Thymus (tissue), 11 donors: ENCODE results near the gene CREBZF. TPM values are rescaled to one million over a fixed set of nuclear protein-coding genes. Genes with fewer than 3 reads are reported as not detected.
"Not testable (repeated sequence)": the region's sequence is repeated elsewhere in the genome, so short reads cannot be mapped to it uniquely, and the experiment has no call there.

ENCODE experiments used
- DNase-seq, 9 donors: peaks; one replicate each; pipeline ENCODE4 v3.0.0-alpha.2; 2013; ENCODE audit warnings: low spot score in 9 of 9, low read depth in 6 of 9, missing footprints in 1 of 9
- H3K27ac ChIP-seq, 2 donors: one replicate each; pipeline ENCODE4 v1.5.1; 2013; ENCODE audit warnings: control low read depth in 1 of 2, low read depth in 1 of 2, low read length in 1 of 2, mild to moderate bottlenecking in 1 of 2, moderate library complexity in 1 of 2
- H3K27me3 ChIP-seq, 2 donors: one replicate each; pipeline ENCODE4 v1.5.1; 2013; ENCODE audit warnings: low read length in 1 of 2; ENCODE audit not compliant: control insufficient read depth in 2 of 2, insufficient read depth in 1 of 2
- H3K36me3 ChIP-seq, 2 donors: one replicate each; pipeline ENCODE4 v1.5.1; 2013; ENCODE audit warnings: low read length in 1 of 2, mild to moderate bottlenecking in 1 of 2, moderate library complexity in 1 of 2; ENCODE audit not compliant: control insufficient read depth in 2 of 2, insufficient read depth in 2 of 2
- H3K4me1 ChIP-seq, 2 donors: one replicate each; pipeline ENCODE4 v1.5.1; 2013; ENCODE audit warnings: low read length in 2 of 2; ENCODE audit not compliant: control insufficient read depth in 2 of 2, insufficient read depth in 2 of 2
- H3K4me3 ChIP-seq, 2 donors: one replicate each; pipeline ENCODE4 v1.5.1; 2013; ENCODE audit warnings: low read length in 2 of 2, control low read depth in 1 of 2, mild to moderate bottlenecking in 1 of 2
- H3K9me3 ChIP-seq, 2 donors: one replicate each; pipeline ENCODE4 v1.5.1; 2013; ENCODE audit warnings: low read length in 1 of 2, mild to moderate bottlenecking in 1 of 2; ENCODE audit not compliant: control insufficient read depth in 2 of 2, insufficient read depth in 1 of 2
- WGBS: extraction: QIAGEN DNeasy Blood & Tissue Kit; methylation state at CpG from one replicate; pipeline ENCODE4 v1.1.7; 2013; 5-methylcytosine and 5-hydroxymethylcytosine counted together
- polyA plus RNA-seq: library from polyadenylated mRNA; stranded (reverse); fragments of 200-250 nt; gene quantifications from one replicate; pipeline ENCODE4 v1.2.3, GENCODE V29; 2013
- total RNA-seq: library from RNA; stranded (reverse); fragments of 120-200 nt; gene quantifications from one replicate; pipeline ENCODE4 v1.2.4, GENCODE V29; 2013
- donor health status: healthy.

The CREBZF gene
- total and polyA plus RNA-seq, 2 donors, result 44.8 to 51.8 TPM

- H3K9me3 ChIP-seq, result no peaks in the 10 kb centered on the region
- no peak overlapping the region for H3K4me3 ChIP-seq
- WGBS, result 96% methylated on average over 6 of the region's 6 CpGs
- no peaks in the 10 kb centered on the region for H3K27me3 ChIP-seq
- no peaks in the 10 kb centered on the region for H3K4me1 ChIP-seq
- no peaks in the 10 kb centered on the region for H3K36me3 ChIP-seq
- H3K27ac ChIP-seq, result no peak overlapping the region
- no peak for DNase-seq
Measured at GRCh38 chr11:85619499-85619898, 45.4 kb downstream of the CREBZF start.

DNA sequence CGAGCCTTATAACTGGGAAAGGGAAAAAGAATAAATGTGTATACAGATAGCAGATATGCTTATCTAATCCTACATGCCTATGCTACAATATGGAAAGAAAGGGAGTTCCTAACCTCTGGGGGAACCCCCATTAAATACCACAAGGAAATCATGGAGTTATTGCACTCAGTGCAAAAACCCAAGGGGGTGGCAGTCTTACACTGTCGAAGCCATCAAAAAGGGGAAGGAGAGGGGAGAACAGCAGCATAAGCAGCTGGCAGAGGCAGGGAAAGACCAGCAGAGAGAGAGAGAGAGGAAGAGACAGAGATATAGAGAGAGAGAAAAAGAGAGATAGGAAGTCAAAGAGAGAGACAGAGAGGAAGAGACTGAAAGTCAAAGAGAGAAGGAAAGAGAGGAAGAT is 53.3 kb downstream of the CREBZF start:
- DNase-seq, H3K9me3 ChIP-seq, H3K27me3 ChIP-seq, H3K36me3 ChIP-seq, H3K4me1 ChIP-seq, H3K27ac ChIP-seq, H3K4me3 ChIP-seq: not testable (repeated sequence)
- 50% methylated on average over 2 of the region's 2 CpGs for WGBS

Other genes starting within 250 kb of the CREBZF start
- 6.6 TPM for gene DLG2, start 37.8 kb downstream of the CREBZF start, total RNA-seq
- gene DLG2, start 37.8 kb downstream of the CREBZF start, polyA plus RNA-seq, result 4.8 TPM
- gene TMEM126B, start 36.5 kb downstream of the CREBZF start, total RNA-seq, result 57.5 TPM
- gene TMEM126B, start 36.5 kb downstream of the CREBZF start, polyA plus RNA-seq, result 107 TPM
- gene TMEM126A, start 17.2 kb downstream of the CREBZF start, total RNA-seq, result 43.0 TPM
- 55.7 TPM for gene TMEM126A, start 17.2 kb downstream of the CREBZF start, polyA plus RNA-seq
- gene CCDC89, start 21.1 kb upstream of the CREBZF start, total RNA-seq, result 0.66 TPM
- 0.78 TPM for gene CCDC89, start 21.1 kb upstream of the CREBZF start, polyA plus RNA-seq
- gene SYTL2, start 146.0 kb upstream of the CREBZF start, total RNA-seq, result 15.1 TPM
- 22.2 TPM for gene SYTL2, start 146.0 kb upstream of the CREBZF start, polyA plus RNA-seq
- gene CCDC83, start 190.3 kb upstream of the CREBZF start, total RNA-seq, result not detected
- 0.05 TPM for gene CCDC83, start 190.3 kb upstream of the CREBZF start, polyA plus RNA-seq